Stimulated activated CD8-positive, alpha-beta memory T cell treated with anti-CD3 and anti-CD28 coated beads, Interleukin-15, amount 100 ng/mL, for 1 hour (primary cell): ENCODE measurements around the gene SLC7A4.
"Not testable (repeated sequence)": the region's sequence is repeated elsewhere in the genome, so short reads cannot be mapped to it uniquely, and the experiment has no call there.

Experiments used
- DNase-seq: peaks from one replicate; pipeline ENCODE4 v3.0.0-alpha.2; 2020; ENCODE audit warnings: low read depth

Gene SLC7A4

GRCh38 chr22:21020802-21021429, 11.4 kb downstream of the SLC7A4 start:
- DNase-seq: no peak

DNA sequence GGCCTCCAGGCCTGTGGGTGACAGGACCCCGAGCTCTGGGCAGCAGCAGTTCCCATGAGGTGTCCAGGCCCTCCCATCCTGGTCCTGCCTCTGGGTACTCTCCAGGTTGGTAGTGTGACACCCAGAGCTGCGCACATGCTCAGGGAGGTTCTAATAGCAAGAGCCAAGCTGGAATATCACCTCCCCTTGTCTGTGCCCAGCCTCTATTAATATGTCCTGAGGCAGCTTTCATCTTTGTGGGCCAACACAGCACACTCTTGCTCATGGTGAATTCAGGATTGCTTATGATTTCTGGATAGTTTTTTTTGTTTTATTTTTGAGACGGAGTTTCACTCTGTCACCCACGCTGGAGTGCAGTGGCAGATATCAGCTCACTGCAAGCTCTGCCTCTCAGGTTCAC, 14.0 kb downstream of the SLC7A4 start:
- no peak for DNase-seq

DNA sequence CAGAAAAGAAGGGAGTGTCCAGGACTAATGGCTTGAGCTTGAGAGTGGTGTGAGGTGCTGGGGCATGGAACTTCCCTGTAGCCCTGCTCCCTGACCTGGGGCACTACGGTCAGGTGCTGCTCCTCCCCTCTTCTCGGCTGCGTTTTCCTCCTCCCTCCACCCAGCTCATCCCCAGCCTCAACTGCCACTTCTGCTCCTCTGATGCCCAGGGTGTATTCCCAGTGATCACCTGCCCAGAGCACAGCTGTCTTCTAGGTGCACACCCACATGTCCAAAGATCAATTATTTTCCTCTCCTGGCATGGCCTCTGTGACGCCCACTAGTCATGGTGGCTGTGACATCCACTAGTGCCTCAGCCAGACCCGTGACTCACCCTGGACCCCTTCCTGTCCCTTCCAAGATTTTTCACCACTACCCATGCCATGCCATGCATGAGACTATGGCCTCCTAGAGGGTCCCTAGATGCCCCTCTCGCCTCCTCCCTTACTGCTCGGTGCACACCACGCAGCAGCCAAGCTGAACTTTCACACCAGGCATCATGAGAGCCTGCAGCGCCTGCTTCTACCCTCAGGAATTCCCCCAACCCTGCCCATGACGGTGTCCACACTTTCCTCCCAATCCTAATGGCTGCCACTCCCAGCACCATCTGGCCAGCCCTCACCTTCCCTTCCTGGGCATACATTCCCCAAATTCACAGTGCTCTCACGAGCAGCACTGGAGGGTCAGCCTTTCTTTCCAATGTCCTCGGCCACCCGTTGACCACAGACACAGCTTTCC, 15.5 kb downstream of the SLC7A4 start:
- no peak for DNase-seq

DNA sequence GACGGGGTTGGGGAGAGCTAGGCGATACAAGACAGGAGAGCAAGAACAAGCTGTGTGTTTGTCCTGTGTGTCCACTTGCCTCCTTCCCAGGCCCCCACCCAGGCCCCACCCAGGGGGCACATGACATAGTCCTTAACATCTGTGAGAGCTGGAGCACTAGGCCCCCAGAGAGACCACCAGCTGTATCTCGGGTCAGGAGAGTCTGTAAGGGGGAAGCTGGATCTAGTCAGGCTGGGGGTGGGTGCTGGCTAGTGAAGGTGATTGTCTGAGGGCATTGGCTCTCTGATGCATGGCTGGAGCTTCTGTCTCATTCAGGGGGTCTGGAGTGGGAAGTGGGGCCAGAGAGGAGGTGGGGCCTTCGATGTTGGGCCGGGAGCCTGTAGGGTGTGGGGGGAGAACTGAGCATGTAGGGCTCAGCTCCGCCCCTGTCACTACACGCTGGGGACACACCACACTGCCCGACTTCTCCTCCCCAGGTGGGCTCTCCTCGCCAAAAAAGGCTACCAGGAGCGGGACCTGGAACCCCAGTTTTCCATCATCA, 16.8 kb downstream of the SLC7A4 start:
- no peak for DNase-seq

DNA sequence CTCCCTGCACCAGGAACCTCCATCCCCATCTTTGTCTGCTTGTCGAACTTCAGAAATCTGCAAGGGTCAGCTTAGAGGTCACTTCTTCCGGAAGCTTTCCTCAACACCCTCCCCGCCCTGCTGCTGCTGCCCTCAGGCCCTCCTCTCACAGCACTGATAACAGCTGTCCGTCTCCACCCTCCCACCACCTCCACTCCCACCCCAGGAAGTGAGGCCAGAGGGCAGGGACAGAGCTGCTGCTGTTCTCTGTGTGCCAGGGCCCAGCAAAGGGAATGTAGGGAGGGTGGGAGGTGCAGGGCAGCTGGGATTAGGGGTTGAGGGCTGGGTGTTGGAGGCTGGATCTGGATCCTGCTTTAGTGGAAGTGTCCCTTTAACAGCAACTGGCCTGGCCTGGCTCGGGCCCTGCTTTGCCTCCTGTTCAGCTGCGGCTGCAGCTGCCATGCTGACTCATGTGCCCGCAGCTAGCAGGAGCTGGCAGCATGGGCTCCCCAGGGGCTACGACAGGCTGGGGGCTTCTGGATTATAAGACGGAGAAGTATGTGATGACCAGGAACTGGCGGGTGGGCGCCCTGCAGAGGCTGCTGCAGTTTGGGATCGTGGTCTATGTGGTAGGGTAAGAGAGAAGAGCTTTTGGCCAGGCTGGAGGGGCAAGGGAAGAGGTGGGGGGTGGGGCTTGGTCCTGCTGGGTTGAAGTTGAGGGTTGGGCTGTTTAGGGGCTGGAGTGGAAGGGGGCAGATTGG, 17.5 kb downstream of the SLC7A4 start, which contains the start of gene P2RX6:
Gene P2RX6, plus strand, starts transcription at position 440 of the 740 bp plus-strand sequence. Its CDS starts 10 bp downstream, at position 450.
- DNase-seq: no peak

DNA sequence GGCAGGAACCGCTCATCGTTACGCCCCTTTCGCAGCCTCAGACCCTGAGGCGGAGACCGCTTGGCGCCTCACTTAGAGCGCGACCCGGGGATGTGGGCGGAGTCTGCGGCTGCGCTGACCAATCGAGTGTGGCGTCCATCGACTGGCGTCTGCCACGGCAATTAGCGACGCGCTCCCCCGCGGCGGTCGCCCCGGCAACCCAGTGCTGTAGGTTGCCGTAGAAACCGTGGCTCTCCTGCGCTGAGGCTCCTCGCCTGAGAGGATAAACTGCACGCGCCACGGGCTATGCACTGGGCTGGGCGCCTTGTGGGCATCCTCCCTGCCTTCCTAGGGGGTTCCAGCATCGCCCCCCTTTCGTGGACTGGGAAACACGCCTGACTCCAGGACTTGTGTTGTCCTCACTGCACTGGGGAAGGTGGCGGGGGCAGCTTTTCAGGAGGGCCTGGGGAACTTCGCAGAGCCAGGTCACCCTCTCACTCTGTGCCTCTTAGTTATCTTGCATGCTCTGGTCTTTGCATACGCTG, 18.1 kb downstream of the SLC7A4 start:
- peak; percentile 53 for DNase-seq

- no peak for DNase-seq
Measured at GRCh38 chr22:21013657-21014201, 18.6 kb downstream of the SLC7A4 start.

- no peak for DNase-seq
Measured at GRCh38 chr22:21012446-21013407, 19.6 kb downstream of the SLC7A4 start.

DNA sequence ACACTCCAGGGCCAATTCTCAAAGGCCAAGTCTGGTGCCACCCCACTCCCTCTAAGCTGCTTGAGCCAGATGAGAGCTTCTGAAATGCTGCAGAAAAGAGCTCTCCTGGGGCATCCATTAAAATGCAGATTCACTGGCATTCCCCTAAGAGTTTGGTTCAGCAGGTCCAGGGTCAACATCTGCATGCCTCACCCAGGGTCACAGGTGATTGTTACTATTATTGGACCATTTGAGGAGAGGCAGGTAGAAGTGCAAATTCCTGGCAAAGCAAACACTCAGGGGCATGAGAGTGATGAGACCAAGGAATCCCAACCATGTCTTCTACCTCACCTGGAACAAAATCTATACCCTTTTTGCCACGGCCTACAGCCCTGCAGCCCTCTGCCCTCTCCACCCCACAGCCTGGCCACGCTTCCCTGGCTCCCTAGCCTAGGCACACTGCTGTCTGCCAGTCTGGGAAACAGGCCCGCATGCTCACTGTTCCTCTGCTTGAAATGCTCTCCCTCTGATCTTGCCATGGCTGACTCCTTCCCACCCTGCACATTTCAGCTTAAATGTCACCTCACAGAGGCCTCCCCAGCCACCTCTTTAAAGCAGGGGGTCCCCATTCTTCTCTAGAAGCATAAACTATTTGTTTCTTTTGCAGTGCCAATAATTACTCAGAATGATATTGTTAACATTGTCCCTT, 21.8 kb downstream of the SLC7A4 start:
- DNase-seq: no peak

- DNase-seq: no peak
Measured at GRCh38 chr22:21009638-21010425, 22.5 kb downstream of the SLC7A4 start.

- DNase-seq: not testable (repeated sequence)
Measured at GRCh38 chr22:21009208-21009607, 23.2 kb downstream of the SLC7A4 start.

- DNase-seq: no peak
Measured at GRCh38 chr22:21003782-21004181, 28.6 kb downstream of the SLC7A4 start.

DNA sequence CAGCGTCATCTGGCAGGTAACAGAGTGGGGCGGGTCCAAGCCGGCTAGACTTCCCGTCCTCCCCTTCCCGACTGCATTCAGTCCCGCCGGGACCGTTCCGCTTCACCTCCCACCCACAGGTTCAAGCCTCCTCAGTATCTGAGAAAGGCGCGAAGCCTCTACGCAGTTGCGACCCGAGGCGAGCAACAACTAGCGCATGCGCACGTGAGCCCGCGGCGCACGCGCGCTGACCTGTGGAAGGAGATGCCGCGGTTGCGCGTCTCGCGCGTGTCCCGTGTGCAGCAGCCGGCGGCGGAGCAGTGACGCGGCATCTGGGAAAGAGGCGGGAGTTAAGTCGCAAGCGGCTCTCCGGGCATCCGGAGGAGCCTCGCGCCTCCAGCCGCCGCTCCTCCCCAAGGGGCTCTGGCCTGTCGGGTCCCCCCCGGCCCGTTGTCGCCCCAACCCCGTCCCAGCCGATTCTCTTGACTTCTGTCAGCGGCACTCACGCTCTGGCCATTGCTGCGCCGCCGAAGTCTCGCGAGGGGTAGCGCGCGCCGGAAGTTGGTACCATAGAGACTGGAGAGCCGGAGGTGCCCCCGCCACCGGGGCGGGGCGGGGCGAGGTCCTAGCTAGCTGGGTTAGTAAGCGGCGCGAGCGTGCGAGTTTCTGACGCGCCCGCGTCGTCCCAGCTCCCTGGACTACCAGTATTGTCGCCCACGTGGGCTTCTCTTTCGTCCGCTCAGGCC, 30.6 kb downstream of the SLC7A4 start, which contains the start of gene THAP7:
Gene THAP7, minus strand, starts transcription at position 518 of the 725 bp plus-strand sequence. Its CDS starts 207 bp downstream, at position 311.
- DNase-seq: peak; percentile 93

- no peak for DNase-seq
Measured at GRCh38 chr22:21000987-21001600, 31.3 kb downstream of the SLC7A4 start.

DNA sequence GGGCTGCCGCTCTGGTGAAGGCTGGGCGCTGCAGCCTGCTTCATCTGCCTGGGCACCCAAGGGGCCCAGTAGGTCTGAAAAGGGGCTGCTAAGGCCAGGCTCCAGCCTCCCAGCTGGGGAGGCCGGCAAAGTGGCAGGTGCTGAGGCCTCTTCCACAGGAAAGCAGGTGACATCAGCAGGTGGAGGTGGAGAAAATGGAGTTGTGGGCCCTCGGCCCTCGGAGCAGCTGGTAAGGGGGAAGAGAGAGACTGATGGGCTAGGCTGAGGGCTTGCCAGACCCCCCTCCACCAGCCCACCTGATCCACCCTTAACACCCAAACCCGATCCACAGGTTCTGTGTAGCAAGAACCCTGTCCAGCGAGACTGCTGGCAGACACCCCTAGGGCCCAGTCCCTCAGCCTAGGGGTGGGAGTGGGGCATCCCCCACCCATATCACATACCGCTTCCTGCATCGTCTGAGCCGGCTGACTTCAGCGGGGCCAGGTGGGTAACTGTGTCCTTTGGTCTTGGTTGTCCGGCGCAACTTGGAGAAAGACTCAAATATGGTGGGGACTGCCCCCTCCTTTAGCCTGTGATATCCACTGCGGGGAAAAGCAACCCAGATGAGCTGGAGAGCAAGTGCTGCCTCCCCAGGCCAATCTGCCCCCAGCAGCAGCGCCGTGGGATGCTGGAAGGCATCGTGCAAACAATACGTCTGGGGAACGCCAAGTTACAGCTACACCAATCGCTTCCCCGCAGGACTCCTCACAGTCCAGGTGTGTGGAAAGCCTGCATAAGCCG, 32.0 kb downstream of the SLC7A4 start:
- DNase-seq: no peak

GRCh38 chr22:20999350-21000206, 32.8 kb downstream of the SLC7A4 start:
- no peak for DNase-seq
